Panc1 (cell line): ENCODE measurements around the gene PML. TPM values are rescaled to one million over a fixed set of nuclear protein-coding genes. Genes with fewer than 3 reads are reported as not detected.
"Not testable (repeated sequence)": the region's sequence is repeated elsewhere in the genome, so short reads cannot be mapped to it uniquely, and the experiment has no call there.

Experiments
- ATAC-seq: fragments of 200-7000 bp; cut with Tn5 transposase; 2 replicates; pipeline ENCODE4 v1.9.1; 2020; ENCODE audit warnings: mild to moderate bottlenecking, moderate library complexity
- BruUV-seq: library from RNA; stranded (reverse); fragments of 400-500 nt; replicated peaks from 2 replicates; lab custom pipeline; 2021; lab: Mats Ljungman, UMichigan
- CTCF ChIA-PET: fragments of 300-600 bp; sonication (Branson Sonifier 250); formaldehyde crosslinking; loops from one replicate; lab custom pipeline; 2022; ENCODE audit warnings: antibody characterized with exemption; lab: Charles Lee
- POLR2A ChIA-PET: fragments of 300-600 bp; sonication (Branson Sonifier 250); formaldehyde crosslinking; loops from one replicate; lab custom pipeline; 2022; ENCODE audit warnings: antibody characterized with exemption; lab: Charles Lee
- DNase-seq: peaks from one replicate; pipeline ENCODE4 v3.0.0-alpha.2; 2010; ENCODE audit warnings: low read depth, low spot score
- H3K27ac ChIP-seq: 2 replicates; pipeline ENCODE4 v1.5.1; 2011; ENCODE audit warnings: mild to moderate bottlenecking, low read length, inconsistent platforms
- H3K27me3 ChIP-seq: fragments of 200-500 bp; sonication (Bioruptor generic); 2 replicates; pipeline ENCODE4 v1.6.0; 2014; ENCODE audit warnings: low read length, inconsistent platforms; ENCODE audit not compliant: control insufficient read depth, insufficient read depth
- H3K36me3 ChIP-seq: fragments of 200-500 bp; sonication (Bioruptor generic); 2 replicates; pipeline ENCODE4 v1.5.1; 2014; ENCODE audit warnings: inconsistent platforms, mild to moderate bottlenecking, low read length, moderate library complexity; ENCODE audit not compliant: control insufficient read depth, insufficient read depth
- H3K4me1 ChIP-seq: 2 replicates; pipeline ENCODE4 v1.5.1; 2011; ENCODE audit warnings: inconsistent platforms, mild to moderate bottlenecking, low read length, moderate library complexity; ENCODE audit not compliant: control insufficient read depth, insufficient read depth
- H3K4me3 ChIP-seq, 2 experiments: 2 replicates each; pipeline ENCODE4 v1.5.1; 2011 to 2012; ENCODE audit warnings: low read depth in 2 of 2, low read length in 2 of 2, mild to moderate bottlenecking in 2 of 2, inconsistent platforms in 1 of 2, moderate library complexity in 1 of 2
- H3K9me3 ChIP-seq: fragments of 200-500 bp; sonication (Bioruptor generic); 2 replicates; pipeline ENCODE4 v1.5.1; 2014; ENCODE audit warnings: low read depth, mild to moderate bottlenecking, inconsistent platforms, low read length, moderate library complexity; ENCODE audit not compliant: control insufficient read depth, insufficient read depth
- CTCF ChIP-seq: fragments of 450-650 bp; IDR thresholded peaks from 2 replicates; pipeline ENCODE4 v1.5.1; 2017; ENCODE audit warnings: mild to moderate bottlenecking
- POLR2AphosphoS5 ChIP-seq: IDR thresholded peaks from 2 replicates; pipeline ENCODE4 v1.6.1; 2012; ENCODE audit warnings: mild to moderate bottlenecking, low read depth, low read length, moderate library complexity
- REST ChIP-seq, 2 experiments: IDR thresholded peaks; 2 replicates each; pipeline ENCODE4 v1.6.1; 2011 to 2012; ENCODE audit warnings: low read depth in 2 of 2, control low read depth in 1 of 2, low read length in 1 of 2, mild to moderate bottlenecking in 1 of 2, moderate library complexity in 1 of 2; ENCODE audit not compliant: insufficient read depth in 1 of 2
- SIN3A ChIP-seq: IDR thresholded peaks from 2 replicates; pipeline ENCODE4 v1.6.1; 2012; ENCODE audit warnings: low read depth, mild to moderate bottlenecking, low read length, moderate library complexity, borderline replicate concordance; ENCODE audit not compliant: insufficient read depth
- TCF7L2 ChIP-seq: IDR thresholded peaks from 2 replicates; pipeline ENCODE4 v1.6.1; 2011; ENCODE audit warnings: mild to moderate bottlenecking, low read depth, low read length, inconsistent platforms
- in situ Hi-C: cut with HindIII; loops from 2 replicates; pipeline ENCODE4 v1.10.0; 2016; ENCODE audit warnings: low sequenced_read_pairs, low pct_unique_long_range_greater_than_20kb
- intact Hi-C: fragments of 100-400 bp; cut with micrococcal nuclease; formaldehyde crosslinking; loops from one replicate; pipeline ENCODE4 v1.10.0; 2022; ENCODE audit not compliant: unreplicated experiment
- total RNA-seq: library from RNA; stranded (reverse); gene quantifications from one replicate; pipeline ENCODE4 v1.2.1, GENCODE V29; 2021; ENCODE audit not compliant: unreplicated experiment

Gene PML
- total RNA-seq, 1 experiment from 2014 or later = 52.2 TPM

GRCh38 chr15:74062671-74063070 is 68.2 kb downstream of the PML start:
- H3K36me3 ChIP-seq = no peaks in the 10 kb centered on the region
- POLR2A ChIA-PET = no interaction called here
- BruUV-seq = no TSS peak
- H3K4me1 ChIP-seq = no peaks in the 10 kb centered on the region
- no peak overlapping the region for H3K4me3 ChIP-seq
- intact Hi-C loops (no loop called here), in situ Hi-C loops (no loop called here)
- no peaks in the 10 kb centered on the region for H3K27me3 ChIP-seq
- H3K27ac ChIP-seq = no peak overlapping the region
- CTCF ChIA-PET = no interaction called here
- H3K9me3 ChIP-seq = no peaks in the 10 kb centered on the region
- ATAC-seq (no peak), DNase-seq (no peak)
- no peak for TF ChIP-seq TCF7L2
- no peak for TF ChIP-seq CTCF
- no peak for TF ChIP-seq SIN3A
- TF ChIP-seq POLR2AphosphoS5 = no peak
- TF ChIP-seq REST (IDR thresholded peaks at IDR 0.05; ENCODE audit: insufficient read depth in 1 of 2, low read depth in 2 of 2, low read length in 1 of 2) = no peak

GRCh38 chr15:74063425-74064146 is 69.1 kb downstream of the PML start:
- POLR2A ChIA-PET, intact Hi-C loops, DNase-seq, CTCF ChIA-PET, H3K27me3 ChIP-seq, H3K27ac ChIP-seq, ATAC-seq, H3K9me3 ChIP-seq, H3K4me1 ChIP-seq, H3K4me3 ChIP-seq, in situ Hi-C loops, H3K36me3 ChIP-seq, BruUV-seq: not testable (repeated sequence)

- POLR2A ChIA-PET, DNase-seq, ATAC-seq, BruUV-seq, H3K36me3 ChIP-seq, in situ Hi-C loops, H3K27me3 ChIP-seq, intact Hi-C loops, H3K9me3 ChIP-seq, H3K4me3 ChIP-seq, H3K4me1 ChIP-seq, H3K27ac ChIP-seq: not testable (repeated sequence)
- CTCF ChIA-PET = interaction anchor here (1.2 to 2.1 kb wide), 2 partner anchors 243 to 1236 kb away, joined by 5 to 6 read pairs; no protein-coding TSS in a partner anchor
These were observed 69.7 kb downstream of the PML start for GRCh38 chr15:74064183-74064582.

- H3K27me3 ChIP-seq, H3K36me3 ChIP-seq, POLR2A ChIA-PET, in situ Hi-C loops, H3K4me1 ChIP-seq, BruUV-seq, H3K9me3 ChIP-seq, H3K27ac ChIP-seq, ATAC-seq, intact Hi-C loops, DNase-seq, H3K4me3 ChIP-seq: not testable (repeated sequence)
- CTCF ChIA-PET = interaction anchor here (0.6 to 2.1 kb wide), 4 partner anchors 243 to 1235 kb away, joined by 3 to 6 read pairs (median 4); no protein-coding TSS in a partner anchor
These were observed 70.3 kb downstream of the PML start for GRCh38 chr15:74064822-74065221.
